ENCODE data around the gene CEBPA. TPM values are rescaled to one million over a fixed set of nuclear protein-coding genes. Genes with fewer than 3 reads are reported as not detected.

CEBPA gene
- polyA plus RNA-seq, 4 donors = 3.3 to 5.3 (median 3.9) TPM

DNA sequence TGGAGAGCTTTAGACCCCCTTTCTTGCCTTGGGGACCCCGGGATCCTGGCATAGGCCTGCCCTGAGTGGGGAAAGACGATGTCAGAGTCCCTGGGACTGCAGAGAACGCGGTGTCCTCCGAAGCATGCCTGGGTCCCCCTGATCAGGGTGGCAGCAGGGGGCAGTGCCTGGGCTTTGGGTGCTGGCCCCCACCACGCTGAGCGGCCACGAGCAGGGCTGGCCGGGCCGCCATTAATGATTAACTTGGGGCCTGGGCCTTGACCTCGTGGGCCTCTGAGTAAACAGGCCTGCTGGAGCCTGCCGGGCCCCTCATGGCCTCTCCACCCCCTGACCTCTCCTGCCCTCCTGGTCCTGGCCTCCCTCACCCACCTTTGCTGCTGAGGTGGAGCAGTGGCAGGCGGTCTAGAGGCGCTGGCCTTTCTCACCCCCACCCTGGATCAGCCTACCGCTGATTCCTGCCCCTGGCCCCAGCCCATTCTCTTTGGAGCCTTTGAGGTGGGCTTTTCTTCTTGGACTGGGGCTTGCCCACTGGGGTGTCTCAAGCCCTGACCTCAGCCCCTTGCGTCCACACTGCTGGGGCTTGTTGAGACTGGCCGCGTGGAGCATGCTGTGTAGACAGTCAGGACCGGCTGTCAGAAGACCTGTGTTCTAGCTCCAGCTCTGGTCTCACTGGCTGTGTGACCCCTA is 26.3 kb downstream of the CEBPA start:
- DNase-seq (ENCODE audit: low read depth in 4 of 4, low spot score in 2 of 4) = no peak

DNA sequence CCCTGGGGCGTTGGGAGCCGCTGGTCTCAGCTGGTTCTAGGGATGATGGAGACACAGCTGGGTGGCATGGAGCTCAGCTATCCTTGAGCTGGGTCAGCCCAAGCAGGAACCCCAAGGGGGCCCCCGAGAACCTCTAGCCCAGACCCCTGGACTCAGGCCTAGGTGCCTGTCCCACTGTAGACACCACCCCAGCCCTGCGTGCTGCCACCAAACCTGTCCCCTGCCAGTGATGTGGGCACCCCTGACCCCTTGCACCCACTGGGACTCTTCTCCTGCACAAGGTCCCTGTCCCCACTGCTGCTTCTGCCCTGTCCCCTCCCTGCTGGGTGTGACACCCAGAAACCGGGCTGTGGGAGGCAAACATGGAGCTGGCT is 26.8 kb downstream of the CEBPA start:
- DNase-seq (ENCODE audit: low read depth in 4 of 4, low spot score in 2 of 4) = no peak

DNA sequence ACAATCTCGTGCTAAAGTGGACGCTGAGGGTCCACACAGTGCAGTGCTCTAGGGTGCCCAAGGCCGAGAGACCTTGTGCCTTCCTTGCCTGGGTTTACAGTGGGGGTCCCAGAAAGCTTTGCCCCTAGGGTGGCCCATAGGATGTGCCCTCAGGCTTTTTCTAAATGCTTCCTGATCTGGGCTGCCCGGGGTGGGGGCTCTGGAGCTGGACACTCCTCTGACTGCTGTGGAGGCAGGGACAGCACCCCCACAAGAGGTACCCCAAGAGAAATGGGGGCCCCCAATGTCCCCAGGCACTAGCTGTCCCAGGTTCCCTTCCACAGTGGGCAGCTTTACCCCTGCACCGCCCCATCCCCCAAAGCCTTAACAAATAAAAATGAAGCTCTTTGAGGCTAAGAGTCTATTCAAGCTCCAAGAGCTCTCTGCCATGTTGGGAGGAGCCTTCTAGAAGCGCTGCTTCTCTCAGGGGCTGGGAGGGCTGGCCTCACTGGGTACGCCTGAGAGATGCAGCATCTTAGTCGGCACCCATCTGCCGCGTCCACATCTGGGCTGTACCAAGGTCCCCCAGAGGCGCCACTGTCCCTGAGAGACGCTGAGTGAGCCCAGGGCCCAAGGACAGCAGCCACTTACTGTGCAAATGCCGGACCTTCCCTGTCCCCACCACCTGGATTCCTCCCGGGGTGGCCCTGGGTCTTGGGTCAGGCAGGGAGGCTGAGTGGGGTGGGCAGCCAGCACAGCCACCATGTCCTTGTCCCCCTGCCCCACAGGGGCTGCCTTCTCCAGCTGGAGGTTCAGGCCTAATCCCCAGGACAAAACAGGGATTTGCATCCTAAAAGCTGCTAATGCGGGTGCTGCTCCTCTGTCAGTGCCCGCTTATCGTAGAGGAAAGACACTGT is 27.4 kb downstream of the CEBPA start:
- no peak for DNase-seq (ENCODE audit: low read depth in 4 of 4, low spot score in 2 of 4)

DNA sequence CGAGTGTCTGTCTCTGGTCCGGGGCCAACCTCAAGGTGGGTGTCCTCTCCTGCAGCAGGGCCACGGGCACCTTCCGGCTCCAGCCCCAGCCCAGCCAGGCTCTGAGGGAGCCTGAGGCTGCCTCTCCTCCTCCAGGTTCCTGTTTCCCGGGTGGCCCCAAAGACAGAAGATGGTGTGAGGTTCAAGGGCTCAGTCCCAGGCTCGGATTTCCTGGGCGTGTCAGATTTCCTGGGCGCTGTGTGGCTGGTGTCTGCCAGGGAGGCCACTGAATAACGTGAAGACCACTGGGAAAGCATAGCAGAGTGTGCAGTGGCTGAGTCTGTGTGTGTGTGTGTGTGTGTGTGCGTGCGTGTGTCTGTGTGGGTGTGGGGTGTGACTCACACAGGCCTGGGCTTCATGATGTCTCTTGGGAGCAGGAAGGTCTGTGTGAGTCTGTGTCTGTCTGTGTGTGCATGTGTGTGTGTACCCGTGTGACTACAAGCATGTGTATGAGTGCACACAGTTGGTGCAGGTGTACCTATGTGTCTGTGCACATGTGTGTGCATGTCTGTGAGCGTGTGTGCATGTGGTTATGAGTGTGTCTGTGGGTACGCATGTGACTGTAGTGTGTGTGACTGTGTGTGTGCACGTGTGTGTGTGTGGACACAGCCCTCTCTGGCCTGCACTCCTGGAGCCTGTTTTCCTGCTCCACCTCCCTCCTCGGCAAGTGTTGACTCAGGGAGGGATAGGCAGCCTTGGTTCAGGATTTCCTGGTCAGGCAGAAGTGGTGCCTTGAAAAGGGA is 28.3 kb downstream of the CEBPA start:
- DNase-seq (ENCODE audit: low read depth in 4 of 4, low spot score in 2 of 4) = no peak

DNA sequence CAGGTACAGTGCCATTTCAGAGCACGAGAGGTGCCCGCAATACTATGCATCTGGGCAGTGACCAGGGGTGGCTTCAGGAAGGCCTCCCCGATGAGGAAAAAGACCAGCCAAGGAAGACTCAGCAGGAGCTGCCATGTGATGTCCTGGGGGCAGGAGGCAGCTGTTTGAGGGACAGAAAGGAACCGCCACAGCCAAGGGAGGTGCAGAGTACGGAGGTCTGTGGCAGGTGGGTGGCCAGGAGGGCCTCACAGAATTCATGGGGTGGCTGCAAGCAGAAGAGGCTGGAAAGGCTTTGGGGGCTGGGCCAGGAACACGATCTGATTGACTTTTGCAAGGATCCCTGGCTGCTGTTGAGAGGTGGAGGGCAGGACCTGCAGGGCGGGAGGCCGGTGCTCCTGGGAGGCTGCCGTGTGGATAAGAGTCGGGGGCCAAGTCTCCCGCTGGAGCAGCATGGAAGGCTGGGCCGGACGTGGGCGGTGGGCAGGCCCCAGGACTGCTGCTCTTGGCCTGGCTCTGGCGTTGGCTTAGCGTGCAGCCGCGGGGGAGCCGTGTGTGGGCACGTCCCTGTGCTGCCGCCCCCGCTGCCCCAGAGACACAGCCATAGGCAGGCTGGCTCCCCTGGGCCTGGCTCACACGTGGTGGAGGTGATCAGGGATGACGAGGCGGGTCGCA is 29.1 kb downstream of the CEBPA start:
- no peak for DNase-seq (ENCODE audit: low read depth in 4 of 4, low spot score in 2 of 4)

DNA sequence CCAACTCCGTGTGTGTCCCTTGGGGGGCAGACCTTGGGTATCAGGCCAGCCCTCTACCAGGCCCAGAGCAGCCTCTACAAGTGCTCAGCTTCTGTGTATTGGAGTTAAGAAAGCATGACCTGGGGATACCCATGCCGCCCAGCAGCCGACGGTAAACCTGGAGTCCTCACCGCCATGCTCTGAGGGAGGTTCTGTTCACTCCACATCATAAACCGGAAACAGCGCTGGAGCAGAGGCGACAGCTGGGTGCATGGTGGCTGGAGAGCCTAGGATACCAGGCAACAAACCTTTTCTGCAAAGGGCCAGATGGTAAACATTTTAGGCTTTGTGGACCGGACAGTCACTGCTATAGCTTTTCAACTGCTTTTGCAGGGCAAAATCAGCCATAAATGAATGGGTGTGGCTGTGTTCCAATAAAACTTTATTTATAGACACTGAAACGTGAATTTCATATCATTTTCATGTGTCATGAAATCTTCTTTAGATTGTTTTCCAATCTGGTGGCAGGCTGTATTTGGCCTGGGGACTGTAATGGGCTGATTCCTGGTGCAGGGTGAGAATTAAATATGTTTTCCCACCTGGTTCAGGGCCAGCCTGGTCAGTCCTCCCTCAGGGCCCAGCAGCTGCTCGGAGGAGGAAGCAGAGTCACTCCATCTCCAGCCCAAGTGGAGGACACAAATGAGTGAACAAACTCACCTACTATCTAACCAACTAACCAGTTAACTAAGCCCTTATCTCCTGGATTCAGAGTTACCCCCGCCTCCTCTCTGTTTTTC is 30.9 kb downstream of the CEBPA start:
- no peak for DNase-seq (ENCODE audit: low read depth in 4 of 4, low spot score in 2 of 4)

DNA sequence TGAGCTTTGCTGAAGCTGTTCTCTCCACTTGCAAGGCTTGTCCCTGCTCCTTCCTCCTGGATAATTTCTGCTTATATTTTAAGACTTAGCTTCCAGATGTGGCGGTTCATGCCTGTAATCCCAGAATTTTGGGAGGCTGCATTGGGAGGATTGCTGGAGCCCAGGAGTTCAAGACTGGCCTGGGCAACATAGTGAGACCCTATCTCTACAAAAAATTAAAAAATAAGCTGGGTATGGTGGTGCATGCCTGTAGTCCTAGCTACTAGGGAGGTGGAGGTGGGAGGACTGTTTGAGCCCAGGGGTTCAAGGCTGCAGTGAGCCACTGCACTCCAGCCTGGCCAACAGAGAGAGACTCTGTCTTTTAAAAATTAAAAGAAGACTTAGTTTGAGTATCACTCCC is 31.6 kb downstream of the CEBPA start:
- DNase-seq (ENCODE audit: low read depth in 4 of 4, low spot score in 2 of 4) = no peak

DNA sequence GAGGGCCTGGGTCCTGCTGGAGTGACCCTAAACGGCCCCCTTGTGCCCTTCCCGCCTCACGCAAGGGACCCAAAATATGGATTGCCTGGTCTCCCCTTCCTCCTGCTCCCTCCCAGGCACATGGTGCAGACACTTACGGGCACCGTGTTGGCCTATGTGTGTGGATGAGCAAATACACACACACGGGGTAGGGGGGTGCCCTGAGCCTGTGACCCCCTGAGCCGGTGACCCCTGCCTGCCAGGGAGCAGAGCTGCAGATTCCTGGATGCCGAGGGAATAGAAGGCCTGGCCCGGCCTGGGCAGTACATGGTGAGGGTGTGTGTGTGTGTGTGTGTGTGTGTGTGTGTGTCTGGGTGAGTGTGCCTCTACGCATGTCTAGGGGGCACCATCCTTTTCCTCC is 33.3 kb downstream of the CEBPA start:
- DNase-seq (ENCODE audit: low read depth in 4 of 4, low spot score in 2 of 4) = no peak

DNA sequence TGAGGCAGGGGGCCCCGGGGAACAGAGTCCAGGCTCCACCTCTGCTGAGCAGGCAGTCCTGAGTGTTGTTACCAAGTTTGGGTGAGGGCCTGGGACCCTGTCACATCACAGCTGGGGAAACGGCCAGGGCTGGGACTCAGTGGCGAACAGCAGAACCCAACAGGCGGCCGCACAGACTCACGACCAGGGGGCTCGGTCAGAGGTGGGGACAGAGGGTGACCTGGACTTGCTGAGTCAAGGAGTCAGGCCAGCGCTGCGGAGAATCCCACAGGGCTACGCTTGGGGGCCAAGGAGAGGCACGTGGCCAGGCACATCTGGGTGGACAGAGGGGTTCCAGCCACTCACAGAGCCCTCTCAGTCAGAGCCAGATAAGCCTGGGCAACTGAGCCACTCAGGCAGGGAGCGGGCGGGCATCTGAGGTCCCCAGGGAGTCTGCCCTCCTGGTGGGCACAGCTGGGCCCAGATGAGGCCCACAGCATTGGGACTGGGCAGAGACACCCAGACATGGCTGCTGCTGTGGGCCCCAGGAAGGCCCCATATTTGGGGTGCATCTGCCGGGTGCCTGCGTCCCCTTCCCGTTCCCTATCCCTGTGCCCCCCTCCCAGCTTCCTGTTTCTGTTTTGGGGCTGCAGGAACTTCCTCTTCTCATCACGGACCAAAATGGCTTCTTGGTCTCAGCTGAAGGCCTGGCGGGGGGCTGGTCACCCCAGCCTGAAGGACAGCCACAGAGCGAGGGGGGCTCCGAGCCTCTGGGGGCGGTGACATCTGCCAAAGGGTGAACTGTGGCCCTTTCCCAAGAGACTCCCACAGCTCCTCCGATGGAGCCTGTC is 34.0 kb downstream of the CEBPA start:
- DNase-seq (ENCODE audit: low read depth in 4 of 4, low spot score in 2 of 4) = no peak

DNA sequence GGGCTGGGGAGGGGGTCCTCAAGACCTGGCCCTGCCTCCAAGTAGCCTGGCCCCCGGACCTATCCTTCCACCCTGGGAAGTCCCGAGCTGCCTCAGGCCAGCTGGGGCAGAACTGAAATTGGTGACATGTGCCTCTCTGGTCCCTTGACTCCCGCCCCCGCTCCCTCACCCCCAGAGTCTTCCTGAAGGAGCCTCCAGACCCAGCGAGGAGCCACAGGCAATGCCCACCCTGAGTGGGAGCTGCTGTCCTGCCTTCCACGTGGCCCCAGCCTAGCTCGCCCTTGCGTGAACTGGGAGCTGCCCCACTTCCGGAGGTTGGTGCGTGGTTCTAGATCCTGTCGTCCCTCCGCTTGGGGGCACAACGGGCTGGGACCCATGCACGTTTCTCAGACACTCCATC is 34.6 kb downstream of the CEBPA start:
- DNase-seq (ENCODE audit: low read depth in 4 of 4, low spot score in 2 of 4) = no peak

DNA sequence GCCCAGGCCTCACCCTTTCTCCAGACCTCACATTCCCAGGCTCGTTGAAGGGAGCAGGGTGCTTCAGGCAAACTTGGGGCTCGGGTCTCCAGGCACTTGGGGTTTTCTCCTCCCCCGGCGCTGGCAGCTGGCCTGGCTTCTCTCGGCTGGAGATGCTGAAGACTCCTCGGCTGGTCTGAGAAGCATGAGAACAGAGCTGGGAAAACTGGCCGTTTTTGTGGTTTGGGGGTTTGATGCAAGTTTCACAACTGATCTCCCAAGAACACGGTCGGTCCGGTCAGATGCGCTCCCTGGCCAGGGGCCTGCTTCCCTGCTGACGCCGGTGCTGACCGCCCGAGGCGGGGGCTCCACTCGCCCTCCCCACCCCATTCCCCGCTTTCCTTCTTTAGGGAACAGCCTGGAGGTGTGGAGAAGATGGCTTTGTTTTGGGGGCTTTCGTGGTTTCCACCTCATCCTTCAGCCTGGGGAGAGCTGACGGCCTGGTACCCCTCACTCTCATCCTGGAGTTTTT is 35.3 kb downstream of the CEBPA start:
- no peak for DNase-seq (ENCODE audit: low read depth in 4 of 4, low spot score in 2 of 4)

DNA sequence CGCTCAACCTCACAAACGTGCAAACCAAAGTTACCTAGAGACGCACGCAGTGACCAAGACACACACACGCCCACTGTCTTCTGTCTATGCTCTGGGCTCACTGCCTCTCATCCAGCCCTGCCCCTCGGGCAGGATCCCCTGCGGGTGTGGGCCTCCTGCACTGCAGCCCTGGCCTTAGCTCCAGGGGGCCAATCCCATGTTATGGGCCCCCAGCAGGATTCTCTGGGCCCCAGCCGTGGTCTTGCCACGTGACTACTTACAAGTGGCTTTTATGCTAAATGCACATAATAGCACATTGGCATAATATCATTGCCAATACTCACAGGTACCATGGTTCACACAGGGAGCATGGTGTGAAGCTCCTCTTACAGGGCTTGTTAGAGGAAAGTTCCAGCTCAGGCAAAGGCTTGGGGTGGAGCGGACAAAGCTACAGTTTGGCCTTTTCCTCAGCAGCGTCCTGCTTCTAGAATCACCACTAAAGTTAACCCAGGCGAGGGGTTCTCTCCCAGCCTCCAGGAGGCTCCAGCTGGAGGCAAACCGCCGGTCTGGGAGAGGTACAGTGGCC is 37.4 kb downstream of the CEBPA start:
- no peak for DNase-seq (ENCODE audit: low read depth in 4 of 4, low spot score in 2 of 4)

DNA sequence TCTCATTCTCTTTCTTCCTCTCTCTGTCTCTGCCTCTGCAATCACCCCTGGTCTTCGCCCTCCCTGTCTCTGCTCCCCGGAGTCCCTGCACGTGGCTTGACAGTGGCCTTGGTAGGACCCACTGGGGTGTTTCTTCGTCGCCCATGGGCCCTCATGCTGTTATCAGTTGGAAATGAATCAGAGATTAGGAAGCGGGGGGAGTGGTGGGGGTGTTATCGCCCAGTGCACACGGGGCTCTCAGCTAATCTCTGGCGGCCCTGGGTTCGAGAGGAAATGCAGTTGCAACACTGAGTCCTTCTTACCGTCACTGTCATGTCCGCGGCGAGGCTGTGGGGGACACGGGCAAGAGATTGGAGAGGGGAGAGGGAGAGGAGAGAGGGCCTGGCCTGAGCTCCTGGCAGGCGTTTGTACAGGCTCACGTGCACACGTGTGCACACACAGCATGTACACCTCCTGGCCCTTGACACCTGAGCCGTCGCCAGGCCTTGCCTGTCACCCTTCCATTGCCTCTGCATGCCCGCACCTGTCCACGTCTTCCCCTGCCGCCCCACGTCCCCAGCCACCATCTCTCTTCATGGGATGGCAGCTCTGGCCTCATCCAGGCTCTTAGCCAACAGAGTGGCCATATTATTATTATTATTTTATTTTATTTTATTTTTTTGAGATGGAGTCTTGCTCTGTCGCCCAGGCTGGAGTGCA is 38.9 kb downstream of the CEBPA start:
- no peak for DNase-seq (ENCODE audit: low read depth in 4 of 4, low spot score in 2 of 4)

DNA sequence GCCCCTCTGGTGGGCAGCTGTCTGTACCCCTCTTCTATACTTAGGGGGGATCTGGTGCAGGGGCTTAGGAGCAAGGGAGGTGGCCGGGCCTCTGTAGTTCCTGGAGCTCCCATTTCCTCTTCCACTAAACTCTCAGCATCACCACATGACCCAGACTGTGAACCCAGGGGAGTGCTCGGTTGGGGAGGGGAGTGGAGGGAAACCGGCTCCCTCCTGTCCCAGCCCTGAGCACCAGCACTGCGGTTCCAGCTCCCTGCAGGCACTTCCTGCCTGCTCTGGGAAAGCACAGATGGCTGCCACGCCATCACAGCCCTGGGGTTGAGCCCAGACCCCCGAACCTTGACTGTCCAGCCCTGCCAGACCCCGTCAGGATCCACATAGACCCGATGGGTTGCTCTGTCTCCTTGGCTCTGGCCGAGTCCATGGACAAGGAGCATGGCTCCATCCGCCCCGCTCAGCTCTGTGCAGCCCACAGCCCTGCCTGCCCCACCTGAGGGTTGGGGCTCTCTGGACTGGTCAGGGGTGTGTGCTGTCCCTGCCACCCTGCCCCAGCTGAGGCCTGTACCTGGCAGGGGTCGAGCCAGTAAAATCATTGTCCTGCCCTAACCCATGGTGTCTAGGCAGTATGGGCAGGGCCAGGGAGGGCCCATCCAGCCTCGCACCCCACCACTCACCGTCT is 40.7 kb downstream of the CEBPA start:
- DNase-seq (ENCODE audit: low read depth in 4 of 4, low spot score in 2 of 4) = no peak

DNA sequence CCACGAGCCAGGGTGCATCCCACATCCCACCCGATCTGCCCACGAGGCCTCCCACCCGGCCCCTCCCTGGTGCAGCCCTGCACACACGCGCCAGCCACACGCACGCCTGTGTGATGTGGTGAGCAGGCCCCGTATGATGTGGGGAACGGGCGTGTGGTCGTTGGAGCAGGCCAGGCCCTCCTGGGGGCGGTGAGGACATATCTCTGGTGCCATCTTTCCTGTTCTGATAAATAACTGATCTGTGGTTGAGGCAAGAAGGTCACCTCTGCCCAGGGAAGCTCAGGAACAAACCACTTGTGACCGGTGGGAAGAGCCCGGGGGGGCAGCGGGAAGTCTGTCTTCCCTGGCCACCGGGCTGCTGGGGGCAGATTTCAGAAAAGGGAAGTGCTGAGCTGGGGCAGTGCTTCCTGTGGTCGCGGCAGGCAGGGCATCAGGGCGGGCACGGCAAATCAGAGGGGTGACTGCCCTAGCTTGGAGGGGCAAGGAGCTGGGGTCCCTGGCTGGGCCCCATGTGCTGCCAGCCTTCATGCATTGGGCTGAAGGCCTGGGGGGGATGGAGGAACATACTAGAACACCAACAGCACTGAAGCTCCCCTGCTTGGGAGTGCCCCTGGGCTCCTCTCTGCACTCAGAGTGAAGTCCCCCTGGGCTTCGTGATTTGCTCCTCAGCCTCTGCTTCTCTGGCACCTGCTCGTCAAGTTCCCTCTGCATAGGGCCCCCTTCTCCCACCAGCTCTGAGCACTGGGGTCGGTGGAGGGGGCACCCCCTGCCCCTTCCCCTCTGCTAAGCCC is 41.5 kb downstream of the CEBPA start:
- DNase-seq (ENCODE audit: low read depth in 4 of 4, low spot score in 2 of 4) = no peak

DNA sequence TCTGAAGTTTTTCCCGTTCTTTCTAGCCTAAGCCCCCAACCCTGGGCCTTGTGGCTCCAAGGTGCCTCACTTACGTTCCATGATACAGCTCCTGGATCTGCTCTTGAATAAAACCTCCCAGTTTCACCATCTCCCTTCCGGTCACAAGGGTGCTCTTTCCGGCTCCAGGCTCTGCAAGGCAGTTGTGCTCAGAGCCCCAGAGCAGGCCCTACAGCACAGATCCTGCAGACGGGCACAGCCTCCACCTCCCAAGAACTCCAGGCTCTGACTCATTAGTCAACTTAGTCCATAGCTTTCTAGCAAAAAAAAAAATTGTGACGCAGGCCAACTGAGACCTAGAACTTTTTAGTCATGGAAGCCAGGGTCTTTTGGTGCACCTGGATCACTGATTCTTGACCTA is 42.8 kb downstream of the CEBPA start:
- no peak for DNase-seq (ENCODE audit: low read depth in 4 of 4, low spot score in 2 of 4)

DNA sequence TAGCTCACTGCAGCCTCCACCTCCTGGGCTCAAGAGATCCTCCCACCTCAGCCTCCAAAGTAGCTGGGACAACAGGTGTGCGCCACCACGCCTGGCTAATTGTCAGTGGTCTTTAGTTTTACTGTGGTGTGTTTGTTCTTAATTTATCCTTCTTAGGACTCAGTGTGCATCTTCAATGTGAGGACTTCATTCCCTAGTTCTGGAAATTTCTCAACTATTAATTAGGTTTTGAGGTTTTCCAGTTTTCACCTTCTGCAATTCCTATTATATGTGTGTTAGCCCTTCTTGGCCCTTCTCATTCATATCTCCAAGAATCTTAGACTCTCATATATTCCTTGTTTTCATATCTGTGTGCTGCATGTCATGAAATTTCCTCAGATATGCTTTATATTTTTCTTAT is 44.5 kb downstream of the CEBPA start:
- no peak for DNase-seq (ENCODE audit: low read depth in 4 of 4, low spot score in 2 of 4)

Measured in left renal cortex interstitium (tissue), 4 donors.